Calu3 (cell line): Measurements from ENCODE around the gene KLK5. TPM values are rescaled to one million over a fixed set of nuclear protein-coding genes. Genes with fewer than 3 reads are reported as not detected.
A peak's percentile ranks its signal among the peaks of the same experiment; 100 is the strongest.

ENCODE experiments used
- BruUV-seq: library from RNA; stranded (reverse); fragments of 400-500 nt; replicated peaks from 2 replicates; lab custom pipeline; 2021; lab: Mats Ljungman, UMichigan
- CTCF ChIA-PET: fragments of 300-600 bp; sonication (Branson Sonifier 250); formaldehyde crosslinking; loops from one replicate; lab custom pipeline; 2022; ENCODE audit warnings: antibody characterized with exemption; lab: Charles Lee
- DNase-seq: peaks from one replicate; pipeline ENCODE4 v3.0.0; 2022
- H3K27ac Mint-ChIP-seq: one replicate; pipeline ENCODE4 v1.8.0; 2022; ENCODE audit warnings: mixed read lengths; ENCODE audit not compliant: unreplicated experiment
- H3K27me3 Mint-ChIP-seq: one replicate; pipeline ENCODE4 v1.8.0; 2022; ENCODE audit warnings: mixed read lengths; ENCODE audit not compliant: unreplicated experiment
- H3K36me3 Mint-ChIP-seq: one replicate; pipeline ENCODE4 v1.8.0; 2022; ENCODE audit warnings: mild to moderate bottlenecking, moderate library complexity, mixed read lengths; ENCODE audit not compliant: insufficient read depth, unreplicated experiment
- H3K4me1 Mint-ChIP-seq: one replicate; pipeline ENCODE4 v1.8.0; 2022; ENCODE audit warnings: mild to moderate bottlenecking, low read depth, mixed read lengths; ENCODE audit not compliant: unreplicated experiment
- H3K4me3 Mint-ChIP-seq: one replicate; pipeline ENCODE4 v1.8.0; 2022; ENCODE audit warnings: mild to moderate bottlenecking, low read depth, moderate library complexity, mixed read lengths; ENCODE audit not compliant: unreplicated experiment
- H3K9me3 Mint-ChIP-seq: one replicate; pipeline ENCODE4 v1.8.0; 2022; ENCODE audit warnings: low read depth, mixed read lengths; ENCODE audit not compliant: unreplicated experiment
- CTCF ChIP-seq: fragments of 200-600 bp; IDR thresholded peaks from one replicate; pipeline ENCODE4 v1.8.0; 2022; ENCODE audit warnings: antibody characterized with exemption; ENCODE audit not compliant: unreplicated experiment
- intact Hi-C: fragments of 100-400 bp; cut with micrococcal nuclease; formaldehyde crosslinking; loops from one replicate; pipeline ENCODE4 v1.10.0; 2022; ENCODE audit not compliant: unreplicated experiment
- total RNA-seq: library from RNA; stranded (reverse); gene quantifications from 2 replicates; pipeline ENCODE4 v1.2.3, GENCODE V29; 2022

Gene KLK5
- total RNA-seq, 1 experiment from 2014 or later: 0.38 TPM

GRCh38 chr19:50963381-50963780, 10.5 kb upstream of the KLK5 start:
- H3K36me3 Mint-ChIP-seq: peaks cover 37% of the 10 kb centered on the region
- peaks cover 42% of the 10 kb centered on the region for H3K4me1 Mint-ChIP-seq
- no peak for TF ChIP-seq CTCF
- no TSS peak for BruUV-seq
- no peak for DNase-seq
- peaks cover 9% of the 10 kb centered on the region for H3K9me3 Mint-ChIP-seq
- CTCF ChIA-PET: no interaction called here
- H3K4me3 Mint-ChIP-seq: no peak overlapping the region
- intact Hi-C loops: no loop called here
- H3K27ac Mint-ChIP-seq: no peak overlapping the region
- no peaks in the 10 kb centered on the region for H3K27me3 Mint-ChIP-seq

GRCh38 chr19:50962245-50962644, 9.4 kb upstream of the KLK5 start:
- Mint-ChIP-seq H3K27ac (no peak overlapping the region), H3K36me3 (peaks cover 36% of the 10 kb centered on the region), H3K4me1 (peaks cover 31% of the 10 kb centered on the region), H3K27me3 (no peaks in the 10 kb centered on the region), H3K9me3 (peaks cover 9% of the 10 kb centered on the region), H3K4me3 (no peak overlapping the region)
- intact Hi-C loops: no loop called here
- no peak for DNase-seq
- CTCF ChIA-PET: no interaction called here
- no TSS peak for BruUV-seq
- no peak for TF ChIP-seq CTCF

GRCh38 chr19:50959731-50960500, 7.1 kb upstream of the KLK5 start:
- Mint-ChIP-seq H3K27ac (peak overlapping the region; percentile 3), H3K4me1 (peaks cover 21% of the 10 kb centered on the region), H3K36me3 (peaks cover 26% of the 10 kb centered on the region), H3K27me3 (peaks cover 2% of the 10 kb centered on the region), H3K9me3 (peaks cover 9% of the 10 kb centered on the region), H3K4me3 (no peak overlapping the region)
- BruUV-seq: no TSS peak
- no peak for TF ChIP-seq CTCF
- DNase-seq: no peak
- CTCF ChIA-PET: no interaction called here
- intact Hi-C loops: no loop called here

GRCh38 chr19:50957587-50957986, 4.7 kb upstream of the KLK5 start:
- H3K4me3 Mint-ChIP-seq: no peak overlapping the region
- no TSS peak for BruUV-seq

More at GRCh38 chr19:50957587-50957986, 4.7 kb upstream of the KLK5 start:
- peaks cover 25% of the 10 kb centered on the region for H3K27me3 Mint-ChIP-seq
- peaks cover 4% of the 10 kb centered on the region for H3K9me3 Mint-ChIP-seq
- TF ChIP-seq CTCF: no peak
- H3K27ac Mint-ChIP-seq: no peak overlapping the region
- peaks cover 18% of the 10 kb centered on the region for H3K4me1 Mint-ChIP-seq
- intact Hi-C loops: no loop called here
- H3K36me3 Mint-ChIP-seq: peaks cover 18% of the 10 kb centered on the region
- DNase-seq: no peak
- CTCF ChIA-PET: interaction anchor here (0.6 kb wide), 1 partner anchor 256 kb away, joined by 3 read pairs; no protein-coding TSS in a partner anchor
